SJCRH30 (cell line): ENCODE measurements around the gene SERPINI2. TPM values are rescaled to one million over a fixed set of nuclear protein-coding genes. Genes with fewer than 3 reads are reported as not detected.
A peak's percentile ranks its signal among the peaks of the same experiment; 100 is the strongest.

Experiments used
- DNase-seq, 2 experiments: peaks; one replicate each; pipeline ENCODE4 v3.0.0-alpha.2; 2015 to 2020
- H3K27ac ChIP-seq: fragments of 250-450 bp; sonication (Bioruptor Pico); 2 replicates; pipeline ENCODE4 v1.5.1; 2020; ENCODE audit warnings: mild to moderate bottlenecking, moderate library complexity
- H3K27me3 ChIP-seq: fragments of 250-450 bp; sonication (Bioruptor Pico); 2 replicates; pipeline ENCODE4 v1.5.1; 2020; ENCODE audit warnings: mild to moderate bottlenecking, moderate library complexity
- H3K36me3 ChIP-seq: fragments of 250-450 bp; sonication (Bioruptor Pico); 2 replicates; pipeline ENCODE4 v1.5.1; 2020; ENCODE audit warnings: mild to moderate bottlenecking, moderate library complexity
- H3K4me1 ChIP-seq: fragments of 250-450 bp; sonication (Bioruptor Pico); 2 replicates; pipeline ENCODE4 v1.5.1; 2020; ENCODE audit warnings: mild to moderate bottlenecking, moderate library complexity
- H3K4me3 ChIP-seq: fragments of 250-450 bp; sonication (Bioruptor Pico); 2 replicates; pipeline ENCODE4 v1.5.1; 2020; ENCODE audit warnings: mild to moderate bottlenecking, moderate library complexity
- H3K9me3 ChIP-seq: fragments of 250-450 bp; sonication (Bioruptor Pico); replicated peaks from 2 replicates; pipeline ENCODE4 v1.5.1; 2020; ENCODE audit warnings: mild to moderate bottlenecking, moderate library complexity
- total RNA-seq: library from RNA; depleted of rRNA; stranded (reverse); fragments of >200 nt; shearing (Covaris generic); gene quantifications from 2 replicates; pipeline ENCODE4 v1.2.3, GENCODE V29; 2014; rRNA removed

SERPINI2 gene, protein sequence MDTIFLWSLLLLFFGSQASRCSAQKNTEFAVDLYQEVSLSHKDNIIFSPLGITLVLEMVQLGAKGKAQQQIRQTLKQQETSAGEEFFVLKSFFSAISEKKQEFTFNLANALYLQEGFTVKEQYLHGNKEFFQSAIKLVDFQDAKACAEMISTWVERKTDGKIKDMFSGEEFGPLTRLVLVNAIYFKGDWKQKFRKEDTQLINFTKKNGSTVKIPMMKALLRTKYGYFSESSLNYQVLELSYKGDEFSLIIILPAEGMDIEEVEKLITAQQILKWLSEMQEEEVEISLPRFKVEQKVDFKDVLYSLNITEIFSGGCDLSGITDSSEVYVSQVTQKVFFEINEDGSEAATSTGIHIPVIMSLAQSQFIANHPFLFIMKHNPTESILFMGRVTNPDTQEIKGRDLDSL
- not detected in 2 replicates for total RNA-seq

DNA sequence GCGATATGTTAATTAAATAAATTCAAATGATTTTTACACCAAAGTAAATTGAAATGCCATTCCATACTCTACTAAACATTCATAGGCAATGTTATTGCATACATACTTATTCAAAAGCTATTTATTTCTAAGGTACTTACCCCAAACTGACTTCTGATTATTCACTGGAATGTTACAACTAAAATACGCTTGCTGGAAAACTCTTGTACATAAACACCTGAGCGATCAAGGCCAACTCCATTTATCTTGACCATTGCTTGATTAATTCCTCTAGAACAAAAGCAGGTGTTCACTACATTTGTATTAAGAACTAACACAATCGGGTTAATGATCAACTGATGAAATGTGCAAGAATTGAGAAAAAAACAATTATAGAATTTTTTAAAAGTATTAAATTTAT lies at the start of gene SERPINI2:
Gene SERPINI2, minus strand, starts transcription at position 180 of the 400 bp plus-strand sequence. CDS start 2,208 bp downstream, outside the sequence.
- Histone ChIP-seq H3K36me3 (no peaks in the 10 kb centered on the region), H3K4me3 (no peak within 1 kb of the TSS), H3K27ac (no peak within 1 kb of the TSS), H3K27me3 (no peaks in the 10 kb centered on the region), H3K4me1 (no peaks in the 10 kb centered on the region), H3K9me3 (no peaks in the 10 kb centered on the region)
- DNase-seq = no peak

DNA sequence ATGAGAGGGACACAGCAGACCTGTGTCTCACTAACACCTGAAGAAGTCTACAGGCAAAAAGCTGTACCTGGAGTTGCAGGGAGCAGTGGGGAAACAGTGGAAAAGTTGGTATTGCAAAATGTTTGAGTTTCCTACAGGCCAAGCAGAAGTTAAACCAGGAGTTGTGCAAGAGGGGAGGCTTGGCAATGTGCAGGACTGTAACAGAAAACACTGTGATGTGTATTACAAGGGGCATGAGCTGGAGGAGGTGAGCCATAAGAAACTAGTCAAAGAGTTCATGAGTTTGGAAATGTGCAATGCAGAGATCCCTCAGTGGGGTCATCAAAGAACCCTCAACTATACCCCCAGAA lies 47.1 kb upstream of the SERPINI2 start:
- Histone ChIP-seq H3K9me3 (no peaks in the 10 kb centered on the region), H3K27me3 (no peaks in the 10 kb centered on the region), H3K36me3 (no peaks in the 10 kb centered on the region), H3K4me1 (no peaks in the 10 kb centered on the region), H3K4me3 (no peak overlapping the region), H3K27ac (no peak overlapping the region)
- DNase-seq = no peak

DNA sequence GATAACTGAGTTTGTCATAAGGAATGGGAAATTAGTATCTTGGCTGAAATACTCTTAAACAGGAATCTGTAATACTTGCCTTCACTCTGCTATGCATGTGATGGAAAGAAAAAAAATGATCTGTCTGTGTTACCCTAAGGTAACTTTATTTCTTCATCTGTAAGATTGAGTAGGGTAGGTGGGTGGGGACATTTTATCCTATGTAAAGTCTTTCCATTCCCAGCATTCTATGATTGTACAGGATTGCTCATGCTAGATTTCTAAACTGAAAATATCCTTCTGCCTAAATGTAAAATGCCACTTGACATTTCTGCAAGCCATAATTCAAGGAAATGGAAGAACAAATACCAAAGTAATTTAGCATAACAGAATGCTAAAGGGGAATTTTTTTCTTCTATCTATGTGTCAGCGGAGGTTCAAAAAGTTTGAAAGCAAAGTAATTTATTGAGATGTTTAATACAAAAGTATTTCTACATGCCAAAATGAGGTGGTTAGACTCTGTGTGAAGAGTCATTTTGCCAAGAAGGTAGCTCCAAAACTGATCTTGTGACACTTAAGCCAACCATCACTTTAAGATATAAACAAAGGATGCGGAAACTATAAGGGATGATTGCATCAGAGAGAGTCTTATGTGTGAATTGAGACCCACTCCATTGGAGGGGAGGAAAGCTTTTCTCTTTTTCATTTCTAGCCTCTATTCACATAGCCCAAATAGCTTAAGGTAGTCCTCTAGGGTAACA lies 46.6 kb upstream of the SERPINI2 start:
- Histone ChIP-seq H3K4me1 (no peaks in the 10 kb centered on the region), H3K4me3 (no peak overlapping the region), H3K36me3 (no peaks in the 10 kb centered on the region), H3K27me3 (no peaks in the 10 kb centered on the region), H3K9me3 (no peaks in the 10 kb centered on the region), H3K27ac (no peak overlapping the region)
- DNase-seq = no peak

DNA sequence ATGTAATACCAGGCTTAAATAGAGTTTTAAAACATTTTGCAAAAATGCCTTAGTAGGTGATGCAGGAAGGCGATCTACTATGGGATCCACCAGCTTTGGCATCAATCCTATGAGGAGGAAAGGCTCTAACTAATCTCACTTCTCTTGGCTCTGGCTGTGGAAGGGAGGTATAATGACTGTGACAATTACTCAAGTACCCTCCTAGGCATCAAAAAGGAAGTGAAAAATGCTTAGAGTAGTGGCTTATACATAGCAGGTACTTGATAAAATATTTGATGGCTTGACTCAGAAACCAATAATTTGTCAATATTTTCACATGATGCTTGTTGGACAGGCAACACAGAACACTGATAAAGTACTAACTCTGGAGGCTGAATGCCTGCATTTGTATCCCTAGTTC lies 34.1 kb upstream of the SERPINI2 start:
- no peaks in the 10 kb centered on the region for H3K36me3 ChIP-seq
- no peaks in the 10 kb centered on the region for H3K27me3 ChIP-seq
- H3K4me1 ChIP-seq = no peaks in the 10 kb centered on the region
- DNase-seq = no peak
- H3K4me3 ChIP-seq = no peak overlapping the region
- H3K27ac ChIP-seq = no peak overlapping the region
- no peaks in the 10 kb centered on the region for H3K9me3 ChIP-seq

GRCh38 chr3:167502401-167502800 lies 28.6 kb upstream of the SERPINI2 start:
- no peaks in the 10 kb centered on the region for H3K9me3 ChIP-seq
- H3K27ac ChIP-seq = no peak overlapping the region
- H3K36me3 ChIP-seq = no peaks in the 10 kb centered on the region
- H3K4me3 ChIP-seq = no peak overlapping the region
- H3K27me3 ChIP-seq = no peaks in the 10 kb centered on the region
- no peak for DNase-seq
- no peaks in the 10 kb centered on the region for H3K4me1 ChIP-seq

- no peak for DNase-seq
- Histone ChIP-seq H3K4me3 (no peak overlapping the region), H3K36me3 (no peaks in the 10 kb centered on the region), H3K4me1 (no peaks in the 10 kb centered on the region), H3K27ac (no peak overlapping the region), H3K9me3 (no peaks in the 10 kb centered on the region), H3K27me3 (no peaks in the 10 kb centered on the region)
Measured at GRCh38 chr3:167501941-167502340, 28.1 kb upstream of the SERPINI2 start.

DNA sequence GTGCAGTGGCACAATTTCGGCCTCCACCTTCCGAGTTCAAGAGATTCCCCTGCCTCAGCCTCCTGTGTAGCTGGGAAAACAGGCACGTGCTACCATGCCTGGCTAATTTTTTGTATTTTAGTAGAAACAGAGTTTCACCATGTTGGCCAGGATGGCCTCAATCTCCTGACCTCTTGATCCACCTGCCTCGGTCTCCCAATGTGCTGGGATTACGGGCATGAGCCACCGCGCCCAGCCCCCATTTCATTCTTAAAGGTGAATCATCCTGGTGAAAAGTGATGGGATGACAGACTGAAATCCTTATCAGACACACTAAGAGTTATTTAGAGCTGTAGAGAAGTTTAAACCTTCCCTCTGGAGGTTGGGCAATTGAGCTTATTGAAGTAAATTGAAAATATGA lies 24.1 kb upstream of the SERPINI2 start:
- Histone ChIP-seq H3K4me3 (no peak overlapping the region), H3K4me1 (no peaks in the 10 kb centered on the region), H3K9me3 (no peaks in the 10 kb centered on the region), H3K27me3 (no peaks in the 10 kb centered on the region), H3K36me3 (no peaks in the 10 kb centered on the region), H3K27ac (no peak overlapping the region)
- DNase-seq = no peak

DNA sequence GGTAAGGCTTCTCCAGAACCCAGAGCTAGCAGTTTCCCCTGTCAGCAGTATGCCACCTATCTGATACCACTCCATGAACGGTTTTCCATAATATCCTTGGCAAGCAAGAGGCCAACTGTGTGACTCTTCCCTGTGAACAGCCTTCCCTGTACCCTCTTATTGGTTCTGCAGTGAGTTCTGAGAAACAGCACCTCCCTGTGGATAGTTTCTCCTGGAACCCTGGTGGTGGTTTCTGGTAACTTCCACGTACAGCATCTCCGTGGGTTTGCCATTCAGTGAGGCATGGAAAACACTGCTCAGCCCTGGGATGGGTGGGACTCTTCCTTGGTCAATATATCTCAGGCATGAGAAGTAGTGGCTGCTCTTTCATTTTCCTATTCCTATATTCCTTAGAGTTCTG lies 19.4 kb upstream of the SERPINI2 start:
- Histone ChIP-seq H3K27ac (no peak overlapping the region), H3K9me3 (no peaks in the 10 kb centered on the region), H3K27me3 (no peaks in the 10 kb centered on the region), H3K36me3 (no peaks in the 10 kb centered on the region), H3K4me3 (no peak overlapping the region), H3K4me1 (no peaks in the 10 kb centered on the region)
- peak; percentile 2 to 4 for DNase-seq

DNA sequence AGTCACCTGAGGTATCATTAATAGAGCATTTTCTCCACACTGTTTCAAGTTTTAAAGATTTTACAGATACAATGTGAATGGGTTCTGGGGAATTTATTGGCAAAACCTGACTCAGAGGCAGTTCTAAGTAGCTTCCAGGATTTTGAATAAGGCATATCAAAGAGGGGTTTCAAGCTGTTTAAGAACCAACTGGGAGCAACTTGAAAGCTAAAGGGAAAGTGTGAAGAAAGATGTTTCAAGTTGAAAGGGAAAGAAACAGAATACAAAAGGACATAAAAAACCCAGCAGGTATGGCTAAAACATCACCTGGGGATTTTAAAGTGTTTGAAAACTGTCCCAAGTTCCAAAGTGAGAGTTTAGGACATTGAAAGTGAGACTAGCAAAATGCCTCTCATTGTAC lies 17.8 kb upstream of the SERPINI2 start:
- H3K9me3 ChIP-seq = no peaks in the 10 kb centered on the region
- H3K27ac ChIP-seq = no peak overlapping the region

GRCh38 chr3:167489571-167489970 lies 15.7 kb upstream of the SERPINI2 start:
- H3K4me3 ChIP-seq = no peak overlapping the region
- H3K27ac ChIP-seq = no peak overlapping the region
- no peaks in the 10 kb centered on the region for H3K4me1 ChIP-seq
- no peaks in the 10 kb centered on the region for H3K9me3 ChIP-seq
- H3K27me3 ChIP-seq = no peaks in the 10 kb centered on the region
- no peak for DNase-seq
- no peaks in the 10 kb centered on the region for H3K36me3 ChIP-seq

More for the DNA sequence above, 17.8 kb upstream of the SERPINI2 start:
- no peak overlapping the region for H3K4me3 ChIP-seq
- no peak for DNase-seq
- no peaks in the 10 kb centered on the region for H3K36me3 ChIP-seq
- no peaks in the 10 kb centered on the region for H3K27me3 ChIP-seq
- no peaks in the 10 kb centered on the region for H3K4me1 ChIP-seq

DNA sequence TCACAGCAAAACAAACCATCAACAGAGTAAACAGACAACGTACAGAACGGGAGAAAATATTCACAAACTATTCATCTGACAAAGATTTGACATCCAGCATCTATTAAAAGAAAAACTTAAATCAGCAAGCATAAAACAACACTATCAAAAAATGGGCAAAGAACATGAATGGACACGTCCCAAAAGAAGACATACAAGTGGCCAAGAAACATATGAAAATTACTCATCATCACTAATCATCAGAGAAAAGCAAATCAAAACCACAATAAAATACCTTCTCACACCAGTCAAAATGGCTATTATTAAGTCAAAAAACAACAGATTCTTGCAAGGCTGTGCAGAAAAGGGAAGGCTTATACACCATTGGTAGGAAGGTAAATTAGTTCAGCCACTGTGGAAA lies 13.7 kb upstream of the SERPINI2 start:
- Histone ChIP-seq H3K27me3 (no peaks in the 10 kb centered on the region), H3K4me1 (no peaks in the 10 kb centered on the region), H3K36me3 (no peaks in the 10 kb centered on the region), H3K4me3 (no peak overlapping the region), H3K27ac (no peak overlapping the region), H3K9me3 (no peaks in the 10 kb centered on the region)
- no peak for DNase-seq

- H3K4me1 ChIP-seq = no peaks in the 10 kb centered on the region
- H3K27me3 ChIP-seq = no peaks in the 10 kb centered on the region
- H3K9me3 ChIP-seq = no peaks in the 10 kb centered on the region
- H3K36me3 ChIP-seq = no peaks in the 10 kb centered on the region
- H3K27ac ChIP-seq = no peak overlapping the region
- no peak for DNase-seq
- no peak overlapping the region for H3K4me3 ChIP-seq
Measured at GRCh38 chr3:167484551-167484950, 10.7 kb upstream of the SERPINI2 start.

DNA sequence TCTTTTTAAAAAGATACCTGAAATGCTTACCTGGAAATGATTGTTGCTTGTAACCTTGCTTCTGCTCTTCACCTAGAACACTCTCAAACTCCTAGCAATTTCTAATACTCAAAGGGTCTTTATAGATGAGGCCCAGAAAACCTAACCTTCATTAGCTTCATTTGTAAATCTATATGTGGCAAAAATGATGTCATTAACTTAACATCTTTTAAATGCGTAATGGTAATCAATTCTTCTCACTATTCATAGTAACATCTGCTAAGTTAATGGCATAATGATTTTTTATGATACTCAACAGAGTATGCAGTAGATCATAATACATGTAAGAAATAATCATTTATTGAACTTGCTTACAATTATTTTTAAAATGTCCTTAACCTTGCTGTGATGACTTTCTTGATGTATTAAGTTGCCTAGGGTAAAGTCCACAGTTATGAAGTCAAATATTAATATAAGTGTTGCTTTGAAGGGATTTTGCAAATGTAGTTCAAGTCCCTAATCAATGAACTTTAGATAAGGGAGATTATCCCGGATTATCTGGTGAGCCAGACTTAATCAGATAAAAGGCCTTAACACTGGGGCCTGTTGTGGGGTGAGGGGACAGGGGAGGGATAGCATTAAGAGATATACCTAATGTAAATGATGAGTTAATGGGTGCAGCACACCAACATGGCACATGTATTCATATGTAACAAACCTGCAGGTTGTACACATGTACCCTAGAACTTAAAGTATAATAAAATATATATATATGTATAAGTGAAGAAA lies 10.1 kb upstream of the SERPINI2 start:
- Histone ChIP-seq H3K4me1 (no peaks in the 10 kb centered on the region), H3K9me3 (no peaks in the 10 kb centered on the region), H3K27ac (no peak overlapping the region), H3K4me3 (no peak overlapping the region), H3K27me3 (no peaks in the 10 kb centered on the region), H3K36me3 (no peaks in the 10 kb centered on the region)
- no peak for DNase-seq

GRCh38 chr3:167481164-167481563 lies 7.3 kb upstream of the SERPINI2 start:
- H3K4me1 ChIP-seq = no peaks in the 10 kb centered on the region
- H3K9me3 ChIP-seq = no peaks in the 10 kb centered on the region
- H3K4me3 ChIP-seq = no peak overlapping the region
- no peak overlapping the region for H3K27ac ChIP-seq
- H3K27me3 ChIP-seq = no peaks in the 10 kb centered on the region
- DNase-seq = no peak
- no peaks in the 10 kb centered on the region for H3K36me3 ChIP-seq

DNA sequence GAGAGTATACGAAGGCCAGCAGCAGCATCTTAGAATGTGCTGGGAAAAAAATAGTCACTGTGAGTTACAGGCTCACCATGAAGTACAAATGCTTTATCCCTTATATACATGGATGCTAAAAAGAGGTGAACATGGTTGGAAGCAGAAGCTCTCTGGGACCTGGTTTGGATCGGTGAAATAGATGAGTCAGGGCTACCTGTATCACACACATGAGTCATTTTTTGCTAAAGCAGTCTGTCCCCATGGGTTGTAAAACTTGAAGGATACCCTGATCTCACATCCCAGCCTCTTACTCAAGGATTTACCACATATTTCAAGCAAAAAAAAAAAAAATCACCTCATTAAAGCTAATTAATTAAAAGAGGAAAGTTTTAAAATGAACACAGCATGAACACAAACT lies 6.9 kb upstream of the SERPINI2 start:
- no peaks in the 10 kb centered on the region for H3K9me3 ChIP-seq
- H3K4me1 ChIP-seq = no peaks in the 10 kb centered on the region
- no peak overlapping the region for H3K4me3 ChIP-seq
- no peaks in the 10 kb centered on the region for H3K27me3 ChIP-seq
- H3K36me3 ChIP-seq = no peaks in the 10 kb centered on the region
- DNase-seq = no peak
- H3K27ac ChIP-seq = no peak overlapping the region
